ENCODE measurements around the gene USH1C. TPM values are rescaled to one million over a fixed set of nuclear protein-coding genes. Genes with fewer than 3 reads are reported as not detected.

The USH1C gene
- total and polyA plus RNA-seq, 8 donors: 0.23 to 1.2 (median 0.59) TPM; not detected in 1

- intact Hi-C loops (cut with DNase I): no loop called here
- DNase-seq (no peak), ATAC-seq (no peak)
- H3K4me1 ChIP-seq: no peaks in the 10 kb centered on the region
- H3K9me3 ChIP-seq: no peaks in the 10 kb centered on the region
- H3K36me3 ChIP-seq: no peaks in the 10 kb centered on the region
- no peaks in the 10 kb centered on the region for H3K27me3 ChIP-seq
- no peak overlapping the region for H3K4me3 ChIP-seq
- no peak for TF ChIP-seq CTCF (IDR thresholded peaks at IDR 0.05)
- H3K27ac ChIP-seq: no peak overlapping the region
These were observed 35.2 kb upstream of the USH1C start for GRCh38 chr11:17579451-17579850.

- intact Hi-C loops (cut with DNase I): no loop called here
- Histone ChIP-seq H3K27me3 (no peaks in the 10 kb centered on the region), H3K4me1 (no peaks in the 10 kb centered on the region), H3K36me3 (no peaks in the 10 kb centered on the region), H3K27ac (no peak overlapping the region), H3K4me3 (no peak overlapping the region), H3K9me3 (no peaks in the 10 kb centered on the region)
- DNase-seq: no peak
- ATAC-seq: no peak
- no peak for TF ChIP-seq CTCF (IDR thresholded peaks at IDR 0.05)
These were observed 34.7 kb upstream of the USH1C start for GRCh38 chr11:17578958-17579357.

- intact Hi-C loops (cut with DNase I): no loop called here
- TF ChIP-seq CTCF (IDR thresholded peaks at IDR 0.05): no peak
- Histone ChIP-seq H3K9me3 (no peaks in the 10 kb centered on the region), H3K4me3 (no peak overlapping the region), H3K4me1 (no peaks in the 10 kb centered on the region), H3K27ac (no peak overlapping the region), H3K27me3 (no peaks in the 10 kb centered on the region), H3K36me3 (no peaks in the 10 kb centered on the region)
- ATAC-seq (no peak), DNase-seq (no peak)
These were observed 34.1 kb upstream of the USH1C start for GRCh38 chr11:17578296-17578695.

- no peak for TF ChIP-seq CTCF (IDR thresholded peaks at IDR 0.05)
- DNase-seq: no peak
- H3K4me1 ChIP-seq: no peaks in the 10 kb centered on the region
- intact Hi-C loops (cut with DNase I): no loop called here
- H3K4me3 ChIP-seq: no peak overlapping the region
- no peaks in the 10 kb centered on the region for H3K36me3 ChIP-seq
- no peak overlapping the region for H3K27ac ChIP-seq
- ATAC-seq: no peak
- H3K9me3 ChIP-seq: no peaks in the 10 kb centered on the region
- H3K27me3 ChIP-seq: no peaks in the 10 kb centered on the region
These were observed 31.5 kb upstream of the USH1C start for GRCh38 chr11:17575431-17576425.

Data from left lung (tissue), 10 donors.